CD4-positive, alpha-beta memory T cell (primary cell): ENCODE data around the gene ERAL1. TPM values are rescaled to one million over a fixed set of nuclear protein-coding genes. Genes with fewer than 3 reads are reported as not detected.
A peak's percentile ranks its signal among the peaks of the same experiment; 100 is the strongest.

Experiments used
- CTCF ChIA-PET: fragments of 350-600 bp; sonication (Branson Sonifier 250); formaldehyde crosslinking; loops from one replicate; lab custom pipeline; 2021; ENCODE audit warnings: inconsistent platforms; ENCODE audit not compliant: partially characterized antibody; lab: Charles Lee
- POLR2A ChIA-PET: fragments of 350-600 bp; sonication (Branson Sonifier 250); formaldehyde crosslinking; loops from one replicate; lab custom pipeline; 2021; ENCODE audit not compliant: partially characterized antibody; lab: Charles Lee
- DNase-seq, 5 donors: peaks; one replicate each; pipeline versions ENCODE4 v3.0.0 to v3.0.0-alpha.2; 2020 to 2022; ENCODE audit warnings: mixed read lengths in 1 of 5
- H3K27ac ChIP-seq: one replicate; pipeline ENCODE4 v1.7.0; 2013; ENCODE audit warnings: low read depth, low read length
- H3K27me3 ChIP-seq: 2 replicates; pipeline ENCODE4 v1.7.0; 2013; ENCODE audit warnings: mild to moderate bottlenecking, low read length, moderate library complexity; ENCODE audit not compliant: insufficient read depth
- H3K36me3 ChIP-seq: 2 replicates; pipeline ENCODE4 v1.7.0; 2013; ENCODE audit warnings: mild to moderate bottlenecking, low read length, moderate library complexity; ENCODE audit not compliant: insufficient read depth
- H3K4me1 ChIP-seq: 2 replicates; pipeline ENCODE4 v1.7.0; 2013; ENCODE audit warnings: mild to moderate bottlenecking, low read length, moderate library complexity; ENCODE audit not compliant: insufficient read depth
- H3K4me3 ChIP-seq, 2 donors: one replicate each; pipeline ENCODE4 v1.7.0; 2013; ENCODE audit warnings: low read length in 2 of 2, mild to moderate bottlenecking in 1 of 2
- H3K9me3 ChIP-seq, 2 donors: one replicate each; pipeline ENCODE4 v1.7.0; 2013; ENCODE audit warnings: low read length in 2 of 2, control low read depth in 1 of 2; ENCODE audit not compliant: control insufficient read depth in 1 of 2
- H3K27ac Mint-ChIP-seq, 7 donors: one replicate each; pipeline ENCODE4 v1.8.0; 2020 to 2021; ENCODE audit warnings: mixed read lengths in 7 of 7, mild to moderate bottlenecking in 6 of 7, inconsistent platforms in 3 of 7, moderate library complexity in 3 of 7
- H3K27me3 Mint-ChIP-seq, 2 donors: one replicate each; pipeline ENCODE4 v1.8.0; 2020 to 2021; ENCODE audit warnings: mixed read lengths in 2 of 2
- H3K36me3 Mint-ChIP-seq, 2 donors: one replicate each; pipeline ENCODE4 v1.8.0; 2020 to 2021; ENCODE audit warnings: mixed read lengths in 2 of 2, inconsistent platforms in 1 of 2, mild to moderate bottlenecking in 1 of 2
- H3K4me1 Mint-ChIP-seq, 4 donors: one replicate each; pipeline ENCODE4 v1.8.0; 2020 to 2021; ENCODE audit warnings: mixed read lengths in 4 of 4, mild to moderate bottlenecking in 1 of 4
- H3K4me3 Mint-ChIP-seq, 8 donors: one replicate each; pipeline ENCODE4 v1.8.0; 2020 to 2021; ENCODE audit warnings: mixed read lengths in 8 of 8, mild to moderate bottlenecking in 7 of 8, moderate library complexity in 6 of 8, inconsistent platforms in 3 of 8
- H3K9me3 Mint-ChIP-seq, 8 donors: one replicate each; pipeline ENCODE4 v1.8.0; 2020 to 2021; ENCODE audit warnings: mixed read lengths in 8 of 8, mild to moderate bottlenecking in 5 of 8, inconsistent platforms in 3 of 8, moderate library complexity in 1 of 8
- intact Hi-C: fragments of 100-400 bp; cut with micrococcal nuclease; formaldehyde crosslinking; loops from one replicate; pipeline ENCODE4 v1.15.1; 2023
- polyA plus RNA-seq, 2 donors: library from polyadenylated mRNA; unstranded; fragments of 300-500 nt; fragmentation: Illumina TruSeq; gene quantifications; one replicate each; pipeline ENCODE4 v1.2.3, GENCODE V29; 2021
- total RNA-seq, 2 experiments: library from RNA; stranded (reverse); gene quantifications; one replicate each; pipeline ENCODE4 v1.2.3, GENCODE V29; 2021

Gene ERAL1
- total and polyA plus RNA-seq, 4 experiments from 2014 or later, result 23.5 to 41.7 (median 32.7) TPM

GRCh38 chr17:28857905-28858800 lies 3.3 kb downstream of the ERAL1 start:
- peak overlapping the region in 3 of 7 donors; percentile 17 to 69 (median 59) for H3K27ac Mint-ChIP-seq
- ChIA-PET POLR2A (interaction anchor here (0.6 to 2.9 kb wide), 3 partner anchors 36 to 40 kb away, joined by 3 to 11 read pairs (median 3); partner anchors contain the start of gene FLOT2), CTCF (interaction anchor here (0.7 to 1.6 kb wide), 4 partner anchors 14 to 95 kb away, joined by 3 to 5 read pairs (median 4); no protein-coding TSS in a partner anchor)
- Histone ChIP-seq H3K27me3 (no peaks in the 10 kb centered on the region), H3K36me3 (peaks cover 21% of the 10 kb centered on the region), H3K4me3 (no peak overlapping the region), H3K27ac (no peak overlapping the region), H3K9me3 (no peaks in the 10 kb centered on the region), H3K4me1 (peaks cover 13% of the 10 kb centered on the region)
- H3K36me3 Mint-ChIP-seq, result peaks cover 24 to 45% of the 10 kb centered on the region in 2 donors
- no peak for DNase-seq
- peak overlapping the region in 1 of 8 donors; percentile 70 for H3K4me3 Mint-ChIP-seq
- H3K27me3 Mint-ChIP-seq, result no peaks in the 10 kb centered on the region
- no peaks in the 10 kb centered on the region for H3K9me3 Mint-ChIP-seq
- peaks cover 5 to 19% (median 12%) of the 10 kb centered on the region in 4 donors for H3K4me1 Mint-ChIP-seq
- intact Hi-C loops, result no loop called here

DNA sequence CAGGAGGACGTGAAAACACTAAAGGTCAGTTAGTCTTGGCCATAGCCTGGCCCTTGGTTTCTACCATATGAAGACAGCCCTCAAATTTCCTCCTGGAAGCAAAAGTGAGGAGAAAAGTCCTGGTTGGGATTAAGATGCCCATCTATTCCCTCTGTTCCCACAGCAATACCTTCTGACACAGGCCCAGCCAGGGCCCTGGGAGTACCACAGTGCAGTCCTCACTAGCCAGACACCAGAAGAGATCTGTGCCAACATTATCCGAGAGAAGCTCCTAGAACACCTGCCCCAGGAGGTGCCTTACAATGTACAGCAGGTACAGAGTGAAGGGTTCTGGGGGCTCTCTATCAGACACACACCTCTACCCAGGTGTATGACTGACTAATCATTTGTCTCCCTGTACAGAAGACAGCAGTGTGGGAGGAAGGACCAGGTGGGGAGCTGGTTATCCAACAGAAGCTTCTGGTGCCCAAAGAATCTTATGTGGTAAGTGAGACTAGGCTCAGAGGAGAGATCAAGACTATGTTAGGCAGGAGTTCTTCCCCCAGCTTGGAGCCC lies 4.1 kb downstream of the ERAL1 start:
- H3K4me1 ChIP-seq, result peaks cover 13% of the 10 kb centered on the region
- POLR2A ChIA-PET, result interaction anchor here (2.9 kb wide), 1 partner anchor 39 kb away, joined by 11 read pairs; the partner anchor contains the start of gene FLOT2
- H3K4me3 Mint-ChIP-seq, result no peak overlapping the region
- no peak overlapping the region for H3K27ac ChIP-seq
- peaks cover 21% of the 10 kb centered on the region for H3K36me3 ChIP-seq
- no peaks in the 10 kb centered on the region for H3K9me3 ChIP-seq
- DNase-seq, result no peak
- no peak overlapping the region for H3K27ac Mint-ChIP-seq
- CTCF ChIA-PET, result interaction anchor here (0.7 to 1.6 kb wide), 3 partner anchors 13 to 95 kb away, joined by 3 to 5 read pairs (median 3); no protein-coding TSS in a partner anchor
- peaks cover 5 to 19% (median 12%) of the 10 kb centered on the region in 4 donors for H3K4me1 Mint-ChIP-seq
- no peaks in the 10 kb centered on the region for H3K27me3 ChIP-seq
- H3K4me3 ChIP-seq, result no peak overlapping the region
- H3K27me3 Mint-ChIP-seq, result no peaks in the 10 kb centered on the region
- intact Hi-C loops, result no loop called here
- H3K36me3 Mint-ChIP-seq, result peaks cover 24 to 45% of the 10 kb centered on the region in 2 donors
- H3K9me3 Mint-ChIP-seq, result no peaks in the 10 kb centered on the region

- Histone ChIP-seq H3K27ac (no peak overlapping the region), H3K4me1 (peaks cover 4% of the 10 kb centered on the region), H3K4me3 (no peak overlapping the region), H3K36me3 (peaks cover 21% of the 10 kb centered on the region), H3K27me3 (no peaks in the 10 kb centered on the region), H3K9me3 (no peaks in the 10 kb centered on the region)
- ChIA-PET CTCF (interaction anchor here (1.0 kb wide), 1 partner anchor 96 kb away, joined by 4 read pairs; no protein-coding TSS in a partner anchor), POLR2A (interaction anchor here (1.0 to 2.9 kb wide), 3 partner anchors 32 to 140 kb away, joined by 3 to 11 read pairs (median 5); partner anchors contain the start of genes FLOT2 and RPL23A)
- DNase-seq, result no peak
- Mint-ChIP-seq H3K9me3 (no peaks in the 10 kb centered on the region), H3K4me1 (peaks cover under 1 to 5% (median 3%) of the 10 kb centered on the region in 4 donors), H3K4me3 (no peak overlapping the region), H3K27me3 (no peaks in the 10 kb centered on the region), H3K36me3 (peaks cover 24 to 40% of the 10 kb centered on the region in 2 donors), H3K27ac (no peak overlapping the region)
- intact Hi-C loops, result no loop called here
Measured at GRCh38 chr17:28860363-28860808, 5.6 kb downstream of the ERAL1 start.

DNA sequence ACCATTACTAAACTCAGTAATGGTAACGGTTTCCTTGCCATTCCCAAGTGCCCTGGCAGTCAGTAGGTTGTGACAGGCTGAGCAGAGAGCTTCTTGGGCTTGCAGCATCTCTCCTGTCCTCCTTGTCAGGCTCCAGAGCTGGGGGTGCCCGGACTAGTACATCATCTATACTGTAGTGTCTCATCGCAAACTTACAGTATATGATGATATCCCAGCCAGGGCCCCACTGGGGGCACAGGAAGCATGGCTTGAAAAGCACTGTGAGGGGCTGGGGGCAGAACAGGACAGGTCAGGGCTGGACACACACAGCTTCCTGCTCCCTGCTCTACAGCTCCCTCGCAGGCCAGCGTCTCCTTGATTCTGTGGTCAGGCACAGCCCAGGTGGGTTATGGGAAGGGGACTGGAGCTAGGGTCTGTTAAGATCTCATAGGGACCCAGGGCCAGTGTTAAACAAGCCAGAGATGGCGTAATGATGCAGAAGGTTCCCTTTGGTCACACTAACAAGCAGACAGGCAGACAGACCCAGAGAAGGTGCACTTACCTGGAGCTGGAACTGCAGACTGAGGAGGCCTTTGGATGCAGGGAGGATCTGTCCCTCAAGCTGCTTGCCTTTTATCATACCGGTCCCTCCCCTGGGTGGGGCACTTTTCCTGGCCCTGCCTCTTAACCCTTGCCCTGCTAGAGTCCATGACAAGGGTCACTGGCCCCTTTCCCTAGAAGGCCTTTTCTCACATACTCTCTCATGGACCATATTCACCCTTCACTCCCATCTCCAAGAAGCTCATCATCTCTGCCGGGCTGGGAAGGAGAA lies 6.8 kb downstream of the ERAL1 start:
- Histone ChIP-seq H3K36me3 (peaks cover 21% of the 10 kb centered on the region), H3K4me1 (no peaks in the 10 kb centered on the region), H3K27me3 (no peaks in the 10 kb centered on the region), H3K9me3 (no peaks in the 10 kb centered on the region), H3K4me3 (no peak overlapping the region), H3K27ac (no peak overlapping the region)
- POLR2A ChIA-PET, result no interaction called here
- Mint-ChIP-seq H3K4me3 (no peak overlapping the region), H3K27me3 (no peaks in the 10 kb centered on the region), H3K4me1 (peaks cover 0 to 2% (median 0%) of the 10 kb centered on the region in 4 donors), H3K27ac (peak overlapping the region in 3 of 7 donors; percentile 0 to 87 (median 67)), H3K9me3 (no peaks in the 10 kb centered on the region), H3K36me3 (peaks cover 24 to 39% of the 10 kb centered on the region in 2 donors)
- DNase-seq, result no peak
- CTCF ChIA-PET, result interaction anchor here (1.2 to 1.3 kb wide), 2 partner anchors 13 to 98 kb away, joined by 3 to 4 read pairs; no protein-coding TSS in a partner anchor
- intact Hi-C loops, result no loop called here

GRCh38 chr17:28862561-28862960 lies 7.7 kb downstream of the ERAL1 start:
- no peaks in the 10 kb centered on the region for H3K9me3 ChIP-seq
- Mint-ChIP-seq H3K4me1 (peaks cover 0 to 2% (median 0%) of the 10 kb centered on the region in 4 donors), H3K27me3 (no peaks in the 10 kb centered on the region), H3K36me3 (peaks cover 20 to 39% of the 10 kb centered on the region in 2 donors), H3K27ac (peak overlapping the region in 3 of 7 donors; percentile 54 to 57 (median 56)), H3K9me3 (no peaks in the 10 kb centered on the region), H3K4me3 (no peak overlapping the region)
- ChIA-PET POLR2A (no interaction called here), CTCF (interaction anchor here (1.2 kb wide), 1 partner anchor 99 kb away, joined by 3 read pairs; no protein-coding TSS in a partner anchor)
- peaks cover 21% of the 10 kb centered on the region for H3K36me3 ChIP-seq
- no peaks in the 10 kb centered on the region for H3K4me1 ChIP-seq
- no peak overlapping the region for H3K4me3 ChIP-seq
- no peak overlapping the region for H3K27ac ChIP-seq
- intact Hi-C loops, result no loop called here
- no peaks in the 10 kb centered on the region for H3K27me3 ChIP-seq
- no peak for DNase-seq

- Mint-ChIP-seq H3K36me3 (peaks cover 15 to 25% of the 10 kb centered on the region in 2 donors), H3K4me1 (peaks cover 0 to 2% (median 0%) of the 10 kb centered on the region in 4 donors), H3K4me3 (no peak overlapping the region), H3K27ac (peak overlapping the region in 1 of 7 donors; percentile 30), H3K9me3 (no peaks in the 10 kb centered on the region), H3K27me3 (no peaks in the 10 kb centered on the region)
- no peaks in the 10 kb centered on the region for H3K9me3 ChIP-seq
- no peak overlapping the region for H3K27ac ChIP-seq
- POLR2A ChIA-PET, result no interaction called here
- H3K4me3 ChIP-seq, result no peak overlapping the region
- peaks cover 7% of the 10 kb centered on the region for H3K36me3 ChIP-seq
- CTCF ChIA-PET, result interaction anchor here (0.7 to 1.4 kb wide), 4 partner anchors 15 to 100 kb away, joined by 3 to 6 read pairs (median 4); no protein-coding TSS in a partner anchor
- intact Hi-C loops, result no loop called here
- no peaks in the 10 kb centered on the region for H3K4me1 ChIP-seq
- no peak for DNase-seq
- no peaks in the 10 kb centered on the region for H3K27me3 ChIP-seq
Measured at GRCh38 chr17:28863953-28864352, 9.1 kb downstream of the ERAL1 start.
